SHP77 (cell line): ENCODE results near the gene RGS9.
A peak's percentile ranks its signal among the peaks of the same experiment; 100 is the strongest.

Source experiments
- DNase-seq, 2 experiments: peaks; one replicate each; lab custom pipeline; 2025; lab: John Stamatoyannopoulos, UW

RGS9 gene

GRCh38 chr17:65219124-65219523 lies 82.0 kb downstream of the RGS9 start:
- no peak for DNase-seq

- no peak for DNase-seq
These were observed 82.5 kb downstream of the RGS9 start for GRCh38 chr17:65219707-65220106.

- DNase-seq, result no peak
These were observed 83.6 kb downstream of the RGS9 start for GRCh38 chr17:65220732-65221131.

- no peak for DNase-seq
These were observed 85.1 kb downstream of the RGS9 start for GRCh38 chr17:65222214-65222738.

- DNase-seq, result no peak
These were observed 87.9 kb downstream of the RGS9 start for GRCh38 chr17:65225061-65225460.

- no peak for DNase-seq
These were observed 89.1 kb downstream of the RGS9 start for GRCh38 chr17:65226227-65226626.

- DNase-seq, result no peak
These were observed 90.5 kb downstream of the RGS9 start for GRCh38 chr17:65227637-65228036.

GRCh38 chr17:65228287-65228686 lies 91.1 kb downstream of the RGS9 start:
- DNase-seq, result no peak

GRCh38 chr17:65228734-65229620 lies 91.8 kb downstream of the RGS9 start:
- DNase-seq, result no peak

GRCh38 chr17:65229621-65229995 lies 92.4 kb downstream of the RGS9 start:
- DNase-seq, result no peak

GRCh38 chr17:65230040-65230439 lies 92.9 kb downstream of the RGS9 start:
- DNase-seq, result no peak

GRCh38 chr17:65231086-65231485 lies 93.9 kb downstream of the RGS9 start:
- DNase-seq, result no peak

- DNase-seq, result peak; percentile 36 to 68
These were observed 94.6 kb downstream of the RGS9 start for GRCh38 chr17:65231662-65232335.

GRCh38 chr17:65235284-65235683 lies 98.1 kb downstream of the RGS9 start:
- DNase-seq, result no peak

- no peak for DNase-seq
These were observed 99.2 kb downstream of the RGS9 start for GRCh38 chr17:65236321-65236720.

GRCh38 chr17:65243838-65244625 lies 106.9 kb downstream of the RGS9 start:
- DNase-seq, result no peak

- no peak for DNase-seq
These were observed 109.1 kb downstream of the RGS9 start for GRCh38 chr17:65246252-65246651.

GRCh38 chr17:65249774-65250173 lies 112.6 kb downstream of the RGS9 start:
- no peak for DNase-seq

- no peak for DNase-seq
These were observed 117.0 kb downstream of the RGS9 start for GRCh38 chr17:65254166-65254565.

- DNase-seq, result no peak
These were observed 122.1 kb downstream of the RGS9 start for GRCh38 chr17:65259281-65259680.

- no peak for DNase-seq
These were observed 122.7 kb downstream of the RGS9 start for GRCh38 chr17:65259696-65260485.

- no peak for DNase-seq
These were observed 123.5 kb downstream of the RGS9 start for GRCh38 chr17:65260626-65261025.
